Muscle of back (tissue), 11 donors: ENCODE data around the gene SLC15A5. TPM values are rescaled to one million over a fixed set of nuclear protein-coding genes. Genes with fewer than 3 reads are reported as not detected.

Source experiments
- DNase-seq, 3 donors: peaks; one replicate each; pipeline versions ENCODE4 v3.0.0 to v3.0.0-alpha.2; 2013
- polyA plus RNA-seq, 10 donors: library from polyadenylated mRNA; unstranded; fragments of 120-200 nt; gene quantifications; one replicate each; pipeline ENCODE4 v1.2.1, GENCODE V29; 2013; ENCODE audit not compliant: insufficient read length in 10 of 10

The SLC15A5 gene
- polyA plus RNA-seq, 10 donors = not detected

- DNase-seq = no peak
These were observed 11.4 kb downstream of the SLC15A5 start for GRCh38 chr12:16266085-16266484.

GRCh38 chr12:16261944-16262475 is 15.5 kb downstream of the SLC15A5 start:
- no peak for DNase-seq

GRCh38 chr12:16260206-16260605 is 17.3 kb downstream of the SLC15A5 start:
- DNase-seq = no peak

GRCh38 chr12:16258963-16259362 is 18.5 kb downstream of the SLC15A5 start:
- no peak for DNase-seq

GRCh38 chr12:16246264-16246663 is 31.2 kb downstream of the SLC15A5 start:
- no peak for DNase-seq

- no peak for DNase-seq
These were observed 32.3 kb downstream of the SLC15A5 start for GRCh38 chr12:16245209-16245608.

GRCh38 chr12:16243487-16244412 is 33.7 kb downstream of the SLC15A5 start:
- no peak for DNase-seq

GRCh38 chr12:16241346-16241745 is 36.1 kb downstream of the SLC15A5 start:
- no peak for DNase-seq

GRCh38 chr12:16238661-16239060 is 38.8 kb downstream of the SLC15A5 start:
- DNase-seq = peak in 2 of 3 donors; percentile 6 to 9

GRCh38 chr12:16229676-16230075 is 47.8 kb downstream of the SLC15A5 start:
- no peak for DNase-seq

GRCh38 chr12:16228067-16228466 is 49.4 kb downstream of the SLC15A5 start:
- no peak for DNase-seq

- DNase-seq = no peak
These were observed 51.8 kb downstream of the SLC15A5 start for GRCh38 chr12:16225692-16226091.

GRCh38 chr12:16224196-16224595 is 53.3 kb downstream of the SLC15A5 start:
- no peak for DNase-seq

GRCh38 chr12:16221776-16222175 is 55.7 kb downstream of the SLC15A5 start:
- no peak for DNase-seq

GRCh38 chr12:16220120-16220519 is 57.4 kb downstream of the SLC15A5 start:
- no peak for DNase-seq

- DNase-seq = peak; percentile 4 to 19 (median 19)
These were observed 58.3 kb downstream of the SLC15A5 start for GRCh38 chr12:16218934-16219751.

- peak; percentile 19 to 52 (median 27) for DNase-seq
These were observed 59.3 kb downstream of the SLC15A5 start for GRCh38 chr12:16218234-16218633.

GRCh38 chr12:16211731-16212130 is 65.8 kb downstream of the SLC15A5 start:
- no peak for DNase-seq

GRCh38 chr12:16198884-16199283 is 78.6 kb downstream of the SLC15A5 start:
- DNase-seq = no peak

- no peak for DNase-seq
These were observed 79.9 kb downstream of the SLC15A5 start for GRCh38 chr12:16197600-16197999.

- peak in 1 of 3 donors; percentile 27 for DNase-seq
These were observed 87.6 kb downstream of the SLC15A5 start for GRCh38 chr12:16189849-16190248.

GRCh38 chr12:16187660-16188059 is 89.8 kb downstream of the SLC15A5 start:
- DNase-seq = no peak
